A673 (cell line): ENCODE results near the gene YPEL2. TPM values are rescaled to one million over a fixed set of nuclear protein-coding genes. Genes with fewer than 3 reads are reported as not detected.

Experiments used
- BruUV-seq: library from RNA; stranded (reverse); fragments of 400-500 nt; replicated peaks from 2 replicates; lab custom pipeline; 2021; lab: Mats Ljungman, UMichigan
- CTCF ChIA-PET: fragments of 300-600 bp; sonication (Branson Sonifier 250); formaldehyde crosslinking; loops from one replicate; lab custom pipeline; 2022; ENCODE audit warnings: antibody characterized with exemption; lab: Charles Lee
- POLR2A ChIA-PET: fragments of 300-600 bp; sonication (Branson Sonifier 250); formaldehyde crosslinking; loops from one replicate; lab custom pipeline; 2022; ENCODE audit warnings: antibody characterized with exemption; ENCODE audit not compliant: low non-redundant PET; lab: Charles Lee
- DNase-seq: peaks from one replicate; pipeline ENCODE4 v3.0.0-alpha.2; 2015; ENCODE audit warnings: low spot score
- H3K27ac ChIP-seq: fragments of 200-600 bp; sonication (generic); 2 replicates; pipeline ENCODE4 v1.5.1; 2016; ENCODE audit warnings: mixed run types, low read depth, mild to moderate bottlenecking, mixed read lengths, antibody characterized with exemption, low read length; ENCODE audit not compliant: poor library complexity, severe bottlenecking
- H3K27me3 ChIP-seq: fragments of 200-600 bp; sonication (generic); replicated peaks from 2 replicates; pipeline ENCODE4 v1.6.1; 2017; ENCODE audit warnings: mixed run types, low read depth, mild to moderate bottlenecking, mixed read lengths, antibody characterized with exemption, low read length; ENCODE audit not compliant: insufficient read depth, poor library complexity
- H3K36me3 ChIP-seq: fragments of 200-600 bp; sonication (generic); 2 replicates; pipeline ENCODE4 v1.6.1; 2016; ENCODE audit warnings: mixed run types, mild to moderate bottlenecking, mixed read lengths, antibody characterized with exemption, low read length; ENCODE audit not compliant: insufficient read depth, poor library complexity, severe bottlenecking
- H3K4me1 ChIP-seq: fragments of 200-600 bp; sonication (generic); 2 replicates; pipeline ENCODE4 v1.6.1; 2017; ENCODE audit warnings: mixed run types, mild to moderate bottlenecking, mixed read lengths, antibody characterized with exemption, low read length; ENCODE audit not compliant: insufficient read depth, poor library complexity, severe bottlenecking
- H3K4me3 ChIP-seq: fragments of 200-600 bp; sonication (generic); 2 replicates; pipeline ENCODE4 v1.5.1; 2016; ENCODE audit warnings: low read depth, mixed run types, mild to moderate bottlenecking, mixed read lengths, low read length; ENCODE audit not compliant: poor library complexity, severe bottlenecking
- H3K9me3 ChIP-seq: fragments of 200-600 bp; sonication (generic); 2 replicates; pipeline ENCODE4 v1.6.1; 2016; ENCODE audit warnings: mixed run types, low read depth, mild to moderate bottlenecking, mixed read lengths, antibody characterized with exemption, low read length; ENCODE audit not compliant: poor library complexity, severe bottlenecking
- CTCF ChIP-seq: fragments of 300-800, 200-600 bp; sonication (generic); conservative IDR thresholded peaks from 2 replicates; pipeline ENCODE4 v1.5.1; 2017; ENCODE audit warnings: low read depth, mild to moderate bottlenecking, antibody characterized with exemption, low read length, moderate library complexity, mixed read lengths
- EZH2 ChIP-seq: fragments of 200-600 bp; sonication (generic); IDR thresholded peaks from 2 replicates; pipeline ENCODE4 v1.6.1; 2017; ENCODE audit warnings: borderline replicate concordance, low read depth, mild to moderate bottlenecking, mixed read lengths, antibody characterized with exemption, low read length; ENCODE audit not compliant: poor library complexity, severe bottlenecking
- intact Hi-C: fragments of 100-400 bp; cut with micrococcal nuclease; formaldehyde crosslinking; loops from one replicate; pipeline ENCODE4 v1.10.0; 2022; ENCODE audit not compliant: unreplicated experiment
- total RNA-seq: library from RNA; stranded (reverse); gene quantifications from 2 replicates; pipeline ENCODE4 v1.2.3, GENCODE V29; 2021

YPEL2 gene
- total RNA-seq, 1 experiment from 2014 or later = 0.60 TPM

- CTCF ChIA-PET = interaction anchor here (0.6 to 1.2 kb wide), 7 partner anchors 10 to 230 kb away, joined by 3 to 5 read pairs (median 3); no protein-coding TSS in a partner anchor
- BruUV-seq = no TSS peak
Measured at GRCh38 chr17:59329176-59330052, 2.0 kb upstream of the YPEL2 start.

GRCh38 chr17:59330053-59330942, 1.2 kb upstream of the YPEL2 start:
- intact Hi-C loops = no loop called here
- BruUV-seq = no TSS peak
- CTCF ChIA-PET = interaction anchor here (0.6 to 1.2 kb wide), 7 partner anchors 9 to 229 kb away, joined by 3 to 5 read pairs (median 3); no protein-coding TSS in a partner anchor
- peaks cover 33% of the 10 kb centered on the region for H3K27me3 ChIP-seq
- DNase-seq = no peak
- POLR2A ChIA-PET = no interaction called here
- TF ChIP-seq EZH2 (no peak), CTCF (no peak)
- no peaks in the 10 kb centered on the region for H3K36me3 ChIP-seq
- peaks cover 3% of the 10 kb centered on the region for H3K4me1 ChIP-seq
- H3K4me3 ChIP-seq = no peak overlapping the region
- H3K27ac ChIP-seq = no peak overlapping the region
- H3K9me3 ChIP-seq = no peaks in the 10 kb centered on the region

More at GRCh38 chr17:59329176-59330052, 2.0 kb upstream of the YPEL2 start:
- DNase-seq = peak; percentile 46
- no peak overlapping the region for H3K27ac ChIP-seq
- peaks cover 24% of the 10 kb centered on the region for H3K27me3 ChIP-seq
- POLR2A ChIA-PET = no interaction called here
- H3K4me1 ChIP-seq = peaks cover 3% of the 10 kb centered on the region
- TF ChIP-seq EZH2 (no peak), CTCF (peak; percentile 77)
- intact Hi-C loops = no loop called here
- no peak overlapping the region for H3K4me3 ChIP-seq
- H3K9me3 ChIP-seq = no peaks in the 10 kb centered on the region
- H3K36me3 ChIP-seq = no peaks in the 10 kb centered on the region

GRCh38 chr17:59331929-59332748, 684 bp downstream of the YPEL2 start:
- no peaks in the 10 kb centered on the region for H3K9me3 ChIP-seq
- POLR2A ChIA-PET = interaction anchor here (1.0 kb wide), 1 partner anchor 14 kb away, joined by 4 read pairs; no protein-coding TSS in a partner anchor

More at GRCh38 chr17:59331929-59332748, 684 bp downstream of the YPEL2 start:
- peaks cover 3% of the 10 kb centered on the region for H3K4me1 ChIP-seq
- peaks cover 46% of the 10 kb centered on the region for H3K27me3 ChIP-seq
- H3K27ac ChIP-seq = no peak overlapping the region
- TF ChIP-seq EZH2 (no peak), CTCF (no peak)
- H3K36me3 ChIP-seq = no peaks in the 10 kb centered on the region
- CTCF ChIA-PET = no interaction called here
- BruUV-seq = no TSS peak
- intact Hi-C loops = no loop called here
- peak overlapping the region; percentile 70 for H3K4me3 ChIP-seq
- no peak for DNase-seq
